Natural killer cell (primary cell): ENCODE measurements around the gene CNTFR. TPM values are rescaled to one million over a fixed set of nuclear protein-coding genes. Genes with fewer than 3 reads are reported as not detected.

Experiments used
- ATAC-seq, 3 donors: fragments of 150-1000 bp in 2 of 3; fragments of 200-7000 bp in 1 of 3; cut with Tn5 transposase; 1 replicate in 1 of 3; 2 replicates in 2 of 3; pipeline ENCODE4 v1.10.0; 2021; ENCODE audit warnings: mild to moderate bottlenecking in 2 of 3, moderate library complexity in 2 of 3
- DNase-seq, 2 donors: peaks; one replicate each; pipeline versions ENCODE4 v3.0.0 to v3.0.0-alpha.2; 2013 to 2021; ENCODE audit warnings: mixed read lengths in 1 of 2
- H3K27ac ChIP-seq: one replicate; pipeline ENCODE4 v1.5.1; 2013; ENCODE audit warnings: mild to moderate bottlenecking, low read length
- H3K27me3 ChIP-seq: one replicate; pipeline ENCODE4 v1.6.1; 2013; ENCODE audit warnings: low read length; ENCODE audit not compliant: control insufficient read depth, insufficient read depth
- H3K36me3 ChIP-seq: one replicate; pipeline ENCODE4 v1.6.1; 2013; ENCODE audit warnings: low read length; ENCODE audit not compliant: control insufficient read depth, insufficient read depth
- H3K4me1 ChIP-seq: one replicate; pipeline ENCODE4 v1.6.1; 2013; ENCODE audit warnings: low read length; ENCODE audit not compliant: control insufficient read depth, insufficient read depth
- H3K4me3 ChIP-seq: one replicate; pipeline ENCODE4 v1.5.1; 2013; ENCODE audit warnings: low read length
- H3K9me3 ChIP-seq: one replicate; pipeline ENCODE4 v1.6.1; 2013; ENCODE audit warnings: low read length; ENCODE audit not compliant: control insufficient read depth, insufficient read depth
- H3K27ac Mint-ChIP-seq, 2 donors: one replicate each; pipeline ENCODE4 v1.8.0; 2022; ENCODE audit warnings: mild to moderate bottlenecking in 2 of 2, mixed read lengths in 2 of 2, moderate library complexity in 1 of 2
- H3K27me3 Mint-ChIP-seq, 2 donors: one replicate each; pipeline ENCODE4 v1.8.0; 2022; ENCODE audit warnings: low read depth in 2 of 2, mixed read lengths in 2 of 2
- H3K36me3 Mint-ChIP-seq: one replicate; pipeline ENCODE4 v1.8.0; 2022; ENCODE audit warnings: mixed read lengths
- H3K4me1 Mint-ChIP-seq, 2 donors: one replicate each; pipeline ENCODE4 v1.8.0; 2022; ENCODE audit warnings: mixed read lengths in 2 of 2
- H3K4me3 Mint-ChIP-seq: one replicate; pipeline ENCODE4 v1.8.0; 2022; ENCODE audit warnings: mild to moderate bottlenecking, moderate library complexity, mixed read lengths
- H3K9me3 Mint-ChIP-seq, 2 donors: one replicate each; pipeline ENCODE4 v1.8.0; 2022; ENCODE audit warnings: mixed read lengths in 2 of 2
- WGBS: methylation state at CpG from one replicate; pipeline ENCODE4 v1.1.7; 2013; ENCODE audit warnings: missing lambda C conversion rate; ENCODE audit not compliant: insufficient coverage; 5-methylcytosine and 5-hydroxymethylcytosine counted together
- intact Hi-C: fragments of 100-400 bp; cut with micrococcal nuclease; formaldehyde crosslinking; loops from one replicate; pipeline ENCODE4 v1.14.2; 2022
- total RNA-seq, 4 donors: library from RNA; stranded (reverse); fragments of 120-200 nt in 1 of 4; gene quantifications; one replicate each; pipeline versions ENCODE4 v1.2.3 to v1.2.4, GENCODE V29; 2013 to 2022
- TF ChIP-seq, protein P1 (sequence below): fragments of 200-600 bp; IDR thresholded peaks from one replicate; pipeline ENCODE4 v1.8.0; 2022; ENCODE audit warnings: antibody characterized with exemption

Gene CNTFR
- total RNA-seq, 3 donors from 2014 or later (not counting 1 experiment from before 2014, with no cell fraction given), result not detected

DNA sequence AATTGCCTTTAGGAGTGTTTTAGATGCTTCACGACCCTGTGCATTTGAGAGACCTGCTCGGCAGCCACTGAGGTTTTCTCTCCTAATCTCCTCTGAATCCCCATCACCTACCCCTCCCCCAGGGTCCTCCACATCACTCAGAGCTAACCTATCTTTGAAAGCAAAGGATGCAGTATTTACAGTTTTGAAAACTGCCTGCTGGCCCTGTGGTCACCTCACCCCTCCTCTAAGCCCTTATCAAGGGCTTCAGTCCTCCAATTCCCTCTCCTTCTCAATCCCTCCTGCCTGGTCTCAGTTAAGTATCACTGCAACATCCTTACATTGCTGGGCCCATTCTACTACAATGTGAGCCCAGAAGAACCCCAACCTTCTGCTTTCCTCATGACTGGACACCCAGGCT lies 17.8 kb upstream of the CNTFR start:
- no peak for DNase-seq
- Histone ChIP-seq H3K36me3 (no peaks in the 10 kb centered on the region), H3K27me3 (no peaks in the 10 kb centered on the region), H3K9me3 (no peaks in the 10 kb centered on the region), H3K4me3 (no peak overlapping the region), H3K4me1 (peaks cover 16% of the 10 kb centered on the region), H3K27ac (no peak overlapping the region)
- Mint-ChIP-seq H3K4me1 (peaks cover 17 to 26% of the 10 kb centered on the region in 2 donors), H3K27me3 (no peaks in the 10 kb centered on the region), H3K9me3 (no peaks in the 10 kb centered on the region), H3K4me3 (no peak overlapping the region), H3K27ac (no peak overlapping the region), H3K36me3 (no peaks in the 10 kb centered on the region)
- WGBS, result 65% methylated on average over 2 of the region's 2 CpGs
- intact Hi-C loops, result no loop called here
- TF ChIP-seq, protein P1, sequence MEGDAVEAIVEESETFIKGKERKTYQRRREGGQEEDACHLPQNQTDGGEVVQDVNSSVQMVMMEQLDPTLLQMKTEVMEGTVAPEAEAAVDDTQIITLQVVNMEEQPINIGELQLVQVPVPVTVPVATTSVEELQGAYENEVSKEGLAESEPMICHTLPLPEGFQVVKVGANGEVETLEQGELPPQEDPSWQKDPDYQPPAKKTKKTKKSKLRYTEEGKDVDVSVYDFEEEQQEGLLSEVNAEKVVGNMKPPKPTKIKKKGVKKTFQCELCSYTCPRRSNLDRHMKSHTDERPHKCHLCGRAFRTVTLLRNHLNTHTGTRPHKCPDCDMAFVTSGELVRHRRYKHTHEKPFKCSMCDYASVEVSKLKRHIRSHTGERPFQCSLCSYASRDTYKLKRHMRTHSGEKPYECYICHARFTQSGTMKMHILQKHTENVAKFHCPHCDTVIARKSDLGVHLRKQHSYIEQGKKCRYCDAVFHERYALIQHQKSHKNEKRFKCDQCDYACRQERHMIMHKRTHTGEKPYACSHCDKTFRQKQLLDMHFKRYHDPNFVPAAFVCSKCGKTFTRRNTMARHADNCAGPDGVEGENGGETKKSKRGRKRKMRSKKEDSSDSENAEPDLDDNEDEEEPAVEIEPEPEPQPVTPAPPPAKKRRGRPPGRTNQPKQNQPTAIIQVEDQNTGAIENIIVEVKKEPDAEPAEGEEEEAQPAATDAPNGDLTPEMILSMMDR, result no peak
- ATAC-seq, result no peak

DNA sequence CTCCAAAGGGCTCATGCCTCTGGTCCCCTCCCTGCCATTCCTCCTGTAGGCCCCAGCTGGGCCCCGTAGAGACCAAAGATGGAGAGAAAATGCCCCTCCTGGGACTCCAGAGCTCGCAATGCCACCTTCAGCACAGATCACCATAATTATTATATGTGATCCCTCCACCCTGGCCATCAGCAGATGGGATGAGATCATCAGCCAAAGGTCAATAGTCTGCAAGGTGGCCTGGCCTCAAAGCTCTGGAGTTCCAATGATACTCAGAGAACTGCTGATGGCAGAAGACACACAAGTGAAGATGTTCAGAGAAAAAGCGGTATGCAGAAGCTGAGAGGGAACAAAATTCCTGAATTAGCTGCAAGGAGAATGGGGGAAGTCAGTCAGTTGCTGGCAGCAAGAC lies 17.4 kb upstream of the CNTFR start:
- H3K4me1 Mint-ChIP-seq, result peaks cover 14 to 22% of the 10 kb centered on the region in 2 donors
- no peak overlapping the region for H3K4me3 Mint-ChIP-seq
- no peak overlapping the region for H3K27ac Mint-ChIP-seq
- WGBS, result 97% methylated on average over 3 of the region's 3 CpGs
- ATAC-seq, result no peak
- Histone ChIP-seq H3K4me1 (peaks cover 14% of the 10 kb centered on the region), H3K27me3 (no peaks in the 10 kb centered on the region), H3K27ac (no peak overlapping the region), H3K9me3 (no peaks in the 10 kb centered on the region), H3K36me3 (no peaks in the 10 kb centered on the region), H3K4me3 (no peak overlapping the region)
- no peaks in the 10 kb centered on the region for H3K36me3 Mint-ChIP-seq
- TF ChIP-seq, protein P1, result no peak
- intact Hi-C loops, result no loop called here
- no peaks in the 10 kb centered on the region for H3K27me3 Mint-ChIP-seq
- DNase-seq, result no peak
- no peaks in the 10 kb centered on the region for H3K9me3 Mint-ChIP-seq

DNA sequence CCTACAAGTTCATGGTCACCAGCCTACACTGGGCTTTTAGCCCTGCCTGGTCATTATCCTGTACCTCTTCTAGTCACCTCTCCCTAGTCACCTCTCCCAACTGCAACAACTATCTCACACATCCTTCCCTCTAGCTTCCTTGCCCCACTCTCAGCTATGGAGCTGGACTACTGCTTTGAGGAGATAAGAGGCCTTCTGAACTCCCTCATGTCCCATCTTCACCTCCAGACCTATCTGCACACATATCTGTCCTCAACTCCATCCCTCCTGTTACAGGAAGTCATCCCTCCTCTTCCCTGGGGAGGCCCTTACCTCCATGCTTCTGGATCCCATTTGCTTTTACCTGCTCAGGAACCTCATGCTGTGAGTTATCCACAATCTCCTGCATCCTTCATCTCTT lies 16.7 kb upstream of the CNTFR start:
- Mint-ChIP-seq H3K36me3 (no peaks in the 10 kb centered on the region), H3K4me3 (no peak overlapping the region), H3K4me1 (peaks cover 7 to 15% of the 10 kb centered on the region in 2 donors), H3K27ac (no peak overlapping the region), H3K27me3 (no peaks in the 10 kb centered on the region), H3K9me3 (no peaks in the 10 kb centered on the region)
- Histone ChIP-seq H3K9me3 (no peaks in the 10 kb centered on the region), H3K27me3 (no peaks in the 10 kb centered on the region), H3K27ac (no peak overlapping the region), H3K4me3 (no peak overlapping the region), H3K36me3 (no peaks in the 10 kb centered on the region), H3K4me1 (peaks cover 7% of the 10 kb centered on the region)
- intact Hi-C loops, result no loop called here
- TF ChIP-seq, protein P1, result no peak
- DNase-seq, result no peak
- ATAC-seq, result no peak

DNA sequence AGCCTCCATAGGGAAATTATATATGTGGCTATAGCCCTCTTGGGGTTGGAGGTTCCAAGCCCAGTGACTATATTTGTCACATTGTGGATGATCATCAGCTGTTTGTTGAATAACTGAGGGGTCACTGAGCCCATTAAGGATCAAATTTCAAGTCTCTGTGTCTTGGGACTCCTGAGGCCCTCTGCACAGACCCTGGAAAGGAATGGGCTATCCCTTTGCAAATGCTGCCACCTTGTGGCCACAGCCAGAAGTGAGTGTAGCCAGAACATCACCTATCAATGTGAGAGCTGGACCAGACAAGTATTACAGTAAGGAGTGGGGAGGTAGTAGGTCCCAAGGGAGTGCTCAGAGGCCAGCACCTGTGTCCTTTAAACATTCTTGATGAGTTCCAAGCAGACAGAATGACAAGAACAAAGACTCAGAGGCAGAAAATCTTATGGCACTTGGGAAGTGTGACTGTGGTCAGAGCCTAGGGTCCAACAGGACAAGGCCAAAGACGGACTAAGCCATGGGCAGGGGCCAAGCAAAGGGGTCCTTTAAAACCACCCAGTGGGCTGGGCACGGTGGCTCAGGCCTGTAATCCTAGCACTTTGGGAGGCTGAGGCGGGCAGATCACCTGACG lies 14.2 kb upstream of the CNTFR start:
- Histone ChIP-seq H3K9me3 (no peaks in the 10 kb centered on the region), H3K36me3 (no peaks in the 10 kb centered on the region), H3K4me3 (no peak overlapping the region), H3K27me3 (no peaks in the 10 kb centered on the region), H3K4me1 (no peaks in the 10 kb centered on the region), H3K27ac (no peak overlapping the region)
- WGBS, result 54% methylated on average over 3 of the region's 4 CpGs
- Mint-ChIP-seq H3K36me3 (no peaks in the 10 kb centered on the region), H3K4me1 (no peaks in the 10 kb centered on the region), H3K27me3 (peaks cover 0 to 6% of the 10 kb centered on the region in 2 donors), H3K4me3 (no peak overlapping the region), H3K27ac (no peak overlapping the region), H3K9me3 (no peaks in the 10 kb centered on the region)
- DNase-seq (peak; percentile 76 to 88), ATAC-seq (peak; percentile 82 to 99 (median 95))
- TF ChIP-seq, protein P1, result peak; percentile 88
- intact Hi-C loops, result loop anchor here (1.0 to 5.0 kb wide), 2 partner anchors 34 to 199 kb away; partner anchors contain the start of gene SIGMAR1
